Measurements from ENCODE around the gene RABEP1. TPM values are rescaled to one million over a fixed set of nuclear protein-coding genes. Genes with fewer than 3 reads are reported as not detected.

RABEP1 gene
- total RNA-seq, 1 experiment from 2014 or later: 21.8 TPM

DNA sequence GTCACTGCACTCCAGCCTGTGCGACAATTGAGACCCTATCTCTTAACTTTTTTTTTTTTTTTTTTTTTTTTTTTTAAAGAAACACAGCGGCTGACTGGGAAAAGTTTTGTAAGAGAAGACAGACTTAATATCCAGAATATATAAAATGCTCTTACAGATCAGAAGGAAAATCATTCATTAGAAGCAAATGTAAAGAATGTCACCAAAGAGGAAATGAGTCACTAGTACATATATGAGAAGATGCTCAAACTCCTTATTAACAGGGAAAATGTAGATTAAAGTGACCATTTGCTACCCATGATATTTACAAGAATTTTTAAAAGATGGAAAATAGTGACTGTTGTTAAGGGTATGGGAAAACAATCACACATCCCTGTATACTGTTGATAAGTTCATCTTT lies 48.9 kb downstream of the RABEP1 start:
- H3K27me3 Mint-ChIP-seq (ENCODE audit: insufficient read depth, unreplicated experiment): no peaks in the 10 kb centered on the region
- H3K36me3 ChIP-seq (ENCODE audit: control insufficient read depth, insufficient read depth, low read length): no peaks in the 10 kb centered on the region
- BruUV-seq (replicated peaks): no TSS peak
- H3K36me3 Mint-ChIP-seq (ENCODE audit: insufficient read depth, unreplicated experiment): peaks cover 13% of the 10 kb centered on the region
- no peaks in the 10 kb centered on the region for H3K4me1 ChIP-seq
- intact Hi-C loops (cut with micrococcal nuclease; ENCODE audit: unreplicated experiment): no loop called here
- H3K9me3 ChIP-seq: no peaks in the 10 kb centered on the region
- ChIA-PET CTCF (no interaction called here), POLR2A (no interaction called here)
- no peak overlapping the region for H3K4me3 Mint-ChIP-seq (ENCODE audit: unreplicated experiment)
- no peak for DNase-seq
- no peaks in the 10 kb centered on the region for H3K9me3 Mint-ChIP-seq (ENCODE audit: unreplicated experiment)
- H3K4me3 ChIP-seq (ENCODE audit: low read depth, low read length): no peak overlapping the region
- TF ChIP-seq, protein P1, sequence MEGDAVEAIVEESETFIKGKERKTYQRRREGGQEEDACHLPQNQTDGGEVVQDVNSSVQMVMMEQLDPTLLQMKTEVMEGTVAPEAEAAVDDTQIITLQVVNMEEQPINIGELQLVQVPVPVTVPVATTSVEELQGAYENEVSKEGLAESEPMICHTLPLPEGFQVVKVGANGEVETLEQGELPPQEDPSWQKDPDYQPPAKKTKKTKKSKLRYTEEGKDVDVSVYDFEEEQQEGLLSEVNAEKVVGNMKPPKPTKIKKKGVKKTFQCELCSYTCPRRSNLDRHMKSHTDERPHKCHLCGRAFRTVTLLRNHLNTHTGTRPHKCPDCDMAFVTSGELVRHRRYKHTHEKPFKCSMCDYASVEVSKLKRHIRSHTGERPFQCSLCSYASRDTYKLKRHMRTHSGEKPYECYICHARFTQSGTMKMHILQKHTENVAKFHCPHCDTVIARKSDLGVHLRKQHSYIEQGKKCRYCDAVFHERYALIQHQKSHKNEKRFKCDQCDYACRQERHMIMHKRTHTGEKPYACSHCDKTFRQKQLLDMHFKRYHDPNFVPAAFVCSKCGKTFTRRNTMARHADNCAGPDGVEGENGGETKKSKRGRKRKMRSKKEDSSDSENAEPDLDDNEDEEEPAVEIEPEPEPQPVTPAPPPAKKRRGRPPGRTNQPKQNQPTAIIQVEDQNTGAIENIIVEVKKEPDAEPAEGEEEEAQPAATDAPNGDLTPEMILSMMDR (IDR thresholded peaks at IDR 0.05; ENCODE audit: insufficient read depth in 1 of 2, low read depth in 1 of 2, low read length in 1 of 2, severe bottlenecking in 1 of 2, unreplicated experiment in 1 of 2): no peak
- H3K27me3 ChIP-seq (replicated peaks; ENCODE audit: control insufficient read depth, insufficient read depth, low read length): no peaks in the 10 kb centered on the region
- no peaks in the 10 kb centered on the region for H3K4me1 Mint-ChIP-seq (ENCODE audit: low read depth, unreplicated experiment)
- H3K27ac Mint-ChIP-seq (ENCODE audit: unreplicated experiment): no peak overlapping the region

DNA sequence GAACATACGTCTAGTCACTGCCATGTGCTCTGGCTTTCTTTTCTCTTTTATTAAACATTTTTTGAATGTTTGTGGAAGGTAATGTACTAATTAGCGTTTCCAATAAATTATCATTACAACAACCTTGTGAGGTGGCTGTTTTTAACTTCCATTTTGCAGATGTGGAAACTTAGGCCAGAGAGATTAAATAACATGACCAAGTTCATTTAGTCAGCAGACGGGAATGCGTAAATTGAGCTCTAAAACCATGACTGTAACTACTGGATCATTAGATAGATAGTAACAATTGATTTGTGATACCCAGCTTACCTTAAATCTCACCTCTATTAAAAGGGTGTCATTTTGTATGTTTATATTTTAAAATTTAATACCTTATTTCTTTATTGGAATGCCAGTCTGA lies 49.4 kb downstream of the RABEP1 start:
- no peaks in the 10 kb centered on the region for H3K4me1 ChIP-seq
- H3K9me3 ChIP-seq: no peaks in the 10 kb centered on the region
- no peak overlapping the region for H3K4me3 ChIP-seq (ENCODE audit: low read depth, low read length)
- no TSS peak for BruUV-seq (replicated peaks)
- DNase-seq: no peak
- no peaks in the 10 kb centered on the region for H3K27me3 ChIP-seq (replicated peaks; ENCODE audit: control insufficient read depth, insufficient read depth, low read length)
- TF ChIP-seq, protein P1 (IDR thresholded peaks at IDR 0.05; ENCODE audit: insufficient read depth in 1 of 2, low read depth in 1 of 2, low read length in 1 of 2, severe bottlenecking in 1 of 2, unreplicated experiment in 1 of 2): no peak
- Mint-ChIP-seq H3K4me1 (ENCODE audit: low read depth, unreplicated experiment) (no peaks in the 10 kb centered on the region), H3K9me3 (ENCODE audit: unreplicated experiment) (no peaks in the 10 kb centered on the region), H3K27me3 (ENCODE audit: insufficient read depth, unreplicated experiment) (no peaks in the 10 kb centered on the region), H3K36me3 (ENCODE audit: insufficient read depth, unreplicated experiment) (peaks cover 13% of the 10 kb centered on the region), H3K4me3 (ENCODE audit: unreplicated experiment) (no peak overlapping the region), H3K27ac (ENCODE audit: unreplicated experiment) (no peak overlapping the region)
- intact Hi-C loops (cut with micrococcal nuclease; ENCODE audit: unreplicated experiment): no loop called here
- H3K36me3 ChIP-seq (ENCODE audit: control insufficient read depth, insufficient read depth, low read length): no peaks in the 10 kb centered on the region
- CTCF ChIA-PET: no interaction called here
- POLR2A ChIA-PET: interaction anchor here (0.6 kb wide), 1 partner anchor 13 kb away, joined by 6 read pairs; no protein-coding TSS in a partner anchor

DNA sequence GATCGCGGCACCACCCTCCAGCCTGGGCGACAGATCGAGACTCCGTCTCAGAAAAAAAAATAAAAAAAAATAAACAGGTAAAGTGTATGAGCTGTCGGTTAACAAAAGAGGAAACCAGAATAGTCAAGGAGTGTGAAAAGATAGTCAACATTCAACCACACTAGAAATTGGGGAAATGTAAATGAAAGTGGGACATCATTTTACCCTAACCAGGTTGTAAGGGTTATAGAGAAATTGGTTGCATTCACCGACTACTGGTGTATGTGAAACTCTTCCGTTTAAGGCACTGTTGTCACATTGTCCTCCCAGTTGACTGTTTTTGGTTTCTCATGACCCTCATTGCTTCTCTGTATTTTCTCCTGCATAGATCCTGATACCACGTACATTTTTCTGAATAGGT lies 62.8 kb downstream of the RABEP1 start:
- H3K4me1 ChIP-seq: no peaks in the 10 kb centered on the region
- no TSS peak for BruUV-seq (replicated peaks)
- intact Hi-C loops (cut with micrococcal nuclease; ENCODE audit: unreplicated experiment): no loop called here
- no peaks in the 10 kb centered on the region for H3K27me3 ChIP-seq (replicated peaks; ENCODE audit: control insufficient read depth, insufficient read depth, low read length)
- ChIA-PET POLR2A (interaction anchor here (0.6 kb wide), 1 partner anchor 13 kb away, joined by 6 read pairs; no protein-coding TSS in a partner anchor), CTCF (no interaction called here)
- DNase-seq: no peak
- no peaks in the 10 kb centered on the region for H3K27me3 Mint-ChIP-seq (ENCODE audit: insufficient read depth, unreplicated experiment)
- H3K4me1 Mint-ChIP-seq (ENCODE audit: low read depth, unreplicated experiment): no peaks in the 10 kb centered on the region
- peaks cover 11% of the 10 kb centered on the region for H3K36me3 Mint-ChIP-seq (ENCODE audit: insufficient read depth, unreplicated experiment)
- no peak overlapping the region for H3K27ac Mint-ChIP-seq (ENCODE audit: unreplicated experiment)
- no peaks in the 10 kb centered on the region for H3K9me3 Mint-ChIP-seq (ENCODE audit: unreplicated experiment)
- no peak overlapping the region for H3K4me3 ChIP-seq (ENCODE audit: low read depth, low read length)
- no peak overlapping the region for H3K4me3 Mint-ChIP-seq (ENCODE audit: unreplicated experiment)
- no peaks in the 10 kb centered on the region for H3K9me3 ChIP-seq
- H3K36me3 ChIP-seq (ENCODE audit: control insufficient read depth, insufficient read depth, low read length): no peaks in the 10 kb centered on the region
- TF ChIP-seq, protein P1 (IDR thresholded peaks at IDR 0.05; ENCODE audit: insufficient read depth in 1 of 2, low read depth in 1 of 2, low read length in 1 of 2, severe bottlenecking in 1 of 2, unreplicated experiment in 1 of 2): no peak
